NCI-H2107 treated with DMSO at 0.1 percent for 48 hours (cell line): ENCODE data around the gene CPSF3.
"Not testable (repeated sequence)": the region's sequence is repeated elsewhere in the genome, so short reads cannot be mapped to it uniquely, and the experiment has no call there.

ENCODE experiments used
- DNase-seq: peaks from one replicate; lab custom pipeline; 2025; ENCODE audit not compliant: unreplicated experiment; lab: John Stamatoyannopoulos, UW

Gene CPSF3

DNA sequence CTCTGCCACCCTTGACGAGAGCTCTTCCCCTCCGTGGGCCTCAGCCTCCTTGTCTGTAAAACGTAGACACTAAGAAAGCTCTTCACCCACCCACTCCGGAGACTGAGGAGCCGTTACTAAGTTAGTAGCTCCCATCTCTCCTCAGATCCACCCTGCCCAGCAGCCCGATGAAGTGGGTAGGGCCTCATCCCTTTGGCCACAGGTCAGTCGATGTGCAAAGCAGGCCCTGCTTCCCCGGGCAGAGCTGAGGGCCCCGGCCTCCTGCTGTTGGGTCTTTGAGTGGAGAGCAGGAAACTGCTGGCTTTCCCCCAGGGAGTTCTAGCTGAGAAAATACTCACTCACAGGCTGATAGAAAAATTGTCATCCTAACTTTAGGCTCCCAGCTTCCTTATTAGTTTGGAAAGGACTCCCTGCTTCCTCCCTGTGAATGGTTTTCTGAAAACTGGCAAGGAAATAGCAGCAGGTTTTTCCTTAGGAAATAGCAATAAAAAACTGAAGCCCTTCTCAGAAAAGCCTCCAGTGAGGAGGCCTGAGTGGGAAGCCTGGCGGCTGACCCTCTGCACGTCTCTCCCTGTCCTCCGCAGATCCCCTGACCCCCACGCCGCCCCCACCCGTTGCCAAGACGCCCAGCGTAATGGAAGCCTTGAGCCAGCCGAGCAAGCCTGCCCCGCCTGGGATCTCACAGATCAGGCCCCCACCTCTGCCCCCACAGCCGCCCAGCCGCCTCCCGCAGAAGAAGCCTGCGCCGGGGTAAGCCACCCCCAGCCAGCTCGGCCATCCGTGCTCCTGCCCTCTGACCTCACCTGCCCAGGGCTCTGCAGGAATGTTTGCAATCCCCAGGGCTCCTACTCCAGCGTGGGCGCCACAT lies 30.3 kb upstream of the CPSF3 start:
- no peak for DNase-seq

DNA sequence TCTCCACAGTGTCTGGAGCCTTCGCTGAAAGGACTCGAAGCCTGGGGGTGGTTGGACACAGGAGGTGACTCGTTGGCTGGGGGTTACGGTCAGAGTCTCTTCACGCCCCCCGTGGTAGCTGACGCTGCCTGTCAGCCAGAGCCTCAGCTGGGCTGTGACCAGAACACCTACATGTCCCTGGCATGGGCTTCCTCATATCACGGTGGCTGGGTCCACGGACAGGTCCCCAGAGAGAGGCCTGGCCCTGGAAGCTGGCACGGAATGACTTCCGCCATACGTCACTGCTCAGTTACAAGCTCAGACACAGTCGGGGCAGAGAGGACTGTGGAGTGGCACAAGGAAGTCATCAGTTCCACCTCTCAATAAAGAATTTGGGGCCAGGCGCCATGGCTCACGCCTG lies 28.6 kb upstream of the CPSF3 start:
- DNase-seq: no peak

- no peak for DNase-seq
Measured at GRCh38 chr2:9397201-9397600, 26.3 kb upstream of the CPSF3 start.

GRCh38 chr2:9398251-9398650 lies 25.2 kb upstream of the CPSF3 start:
- DNase-seq: not testable (repeated sequence)

DNA sequence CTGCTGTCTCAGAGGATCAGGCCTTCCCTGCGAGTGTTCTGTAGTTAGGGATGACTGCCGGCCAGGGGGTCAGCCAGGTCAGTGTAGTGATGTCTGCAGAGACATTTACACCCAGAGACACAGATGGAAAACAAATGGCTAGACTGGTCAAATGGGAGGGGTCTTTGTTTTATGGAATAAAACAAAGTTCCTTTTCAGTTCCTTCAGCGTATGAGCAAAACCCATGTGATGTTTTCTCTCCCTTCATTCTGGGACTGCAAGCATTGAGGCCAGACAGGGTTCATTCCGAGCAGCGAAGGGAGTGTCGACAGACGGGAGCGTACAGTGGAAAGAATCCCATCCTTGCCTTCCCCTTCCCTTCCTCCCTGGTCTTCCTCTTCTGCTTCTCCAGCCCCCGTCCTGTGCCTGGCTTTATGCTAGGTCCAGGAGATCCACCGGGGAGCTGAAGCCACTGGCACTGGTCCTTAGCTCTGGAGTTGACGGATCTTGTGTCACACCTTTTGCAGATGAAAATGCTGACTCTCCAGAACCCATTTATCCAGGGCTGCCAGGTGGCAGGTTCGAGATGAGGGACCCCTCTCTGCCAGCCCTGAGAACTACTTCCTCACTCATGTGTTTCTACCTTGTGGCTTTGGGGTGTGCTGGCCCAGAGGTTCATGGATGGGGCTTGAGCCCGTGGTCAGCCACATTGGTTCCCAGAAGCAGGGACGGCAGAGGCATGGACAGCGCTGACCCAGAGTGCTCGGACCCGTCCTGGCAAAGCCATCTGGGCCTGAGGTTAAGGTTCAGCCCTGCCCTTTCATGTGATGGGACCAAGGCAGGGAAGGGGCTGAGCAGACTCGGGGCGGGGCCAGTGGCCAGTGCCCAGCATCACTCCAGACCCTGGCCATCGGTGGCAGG lies 24.3 kb upstream of the CPSF3 start:
- no peak for DNase-seq

GRCh38 chr2:9400268-9401058 lies 23.0 kb upstream of the CPSF3 start:
- no peak for DNase-seq

GRCh38 chr2:9401059-9401547 lies 22.4 kb upstream of the CPSF3 start:
- DNase-seq: no peak

DNA sequence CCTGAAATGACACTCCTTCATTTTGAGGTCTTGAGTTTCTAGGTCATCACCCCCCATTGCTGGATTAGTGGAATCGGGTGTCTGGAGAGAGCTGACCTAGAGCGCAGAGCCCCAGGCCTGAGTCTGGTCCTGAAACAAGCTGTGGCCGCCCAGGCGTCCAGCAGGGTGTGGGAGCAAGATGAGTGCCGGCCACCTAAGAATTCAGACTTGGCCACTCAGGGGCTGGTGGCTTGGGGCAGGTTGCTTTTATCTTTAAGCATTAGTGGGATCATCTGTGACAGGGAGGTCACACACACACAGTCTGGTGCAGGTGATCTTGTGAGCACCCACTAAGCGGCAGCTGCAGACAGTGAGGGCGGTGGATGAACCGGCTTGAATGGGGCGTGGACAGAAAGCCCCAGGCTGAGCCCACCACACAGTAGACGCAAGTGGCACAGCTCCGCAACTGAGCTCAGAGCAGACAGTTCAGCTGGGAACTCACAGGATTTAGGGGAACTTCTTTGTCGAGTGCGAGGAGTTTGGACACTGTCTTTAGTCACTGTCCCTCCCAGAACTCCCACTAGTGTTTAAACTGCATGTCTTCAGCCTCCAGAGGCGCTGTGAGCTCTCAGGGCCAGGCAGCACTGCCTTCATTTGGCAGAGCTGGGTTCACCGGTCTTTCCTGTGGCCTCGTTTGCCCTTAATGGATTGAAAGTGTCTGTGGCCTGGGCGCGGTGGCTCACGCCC lies 21.6 kb upstream of the CPSF3 start:
- no peak for DNase-seq

GRCh38 chr2:9403924-9404323 lies 19.5 kb upstream of the CPSF3 start:
- DNase-seq: no peak

DNA sequence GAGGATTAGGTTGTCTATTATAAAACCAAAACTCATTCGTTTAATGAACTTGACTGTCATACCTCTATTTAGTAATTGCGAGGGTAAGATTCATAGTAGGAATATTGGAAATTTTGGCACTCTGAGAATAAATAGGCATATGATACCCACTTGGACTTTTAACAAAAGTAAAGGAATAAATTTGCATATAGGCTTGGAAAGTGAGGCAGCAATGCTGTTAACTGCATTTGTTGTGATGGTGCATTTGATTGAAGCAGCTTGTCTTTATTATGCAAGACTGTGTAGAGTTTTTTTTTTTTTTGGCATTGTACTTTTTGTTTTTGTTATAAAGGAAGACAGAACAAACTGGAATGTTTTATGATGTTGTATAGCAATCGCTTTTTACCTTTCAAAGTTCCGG lies 19.0 kb upstream of the CPSF3 start:
- no peak for DNase-seq

GRCh38 chr2:9405636-9406035 lies 17.8 kb upstream of the CPSF3 start:
- no peak for DNase-seq

- no peak for DNase-seq
Measured at GRCh38 chr2:9406529-9407362, 16.7 kb upstream of the CPSF3 start.

DNA sequence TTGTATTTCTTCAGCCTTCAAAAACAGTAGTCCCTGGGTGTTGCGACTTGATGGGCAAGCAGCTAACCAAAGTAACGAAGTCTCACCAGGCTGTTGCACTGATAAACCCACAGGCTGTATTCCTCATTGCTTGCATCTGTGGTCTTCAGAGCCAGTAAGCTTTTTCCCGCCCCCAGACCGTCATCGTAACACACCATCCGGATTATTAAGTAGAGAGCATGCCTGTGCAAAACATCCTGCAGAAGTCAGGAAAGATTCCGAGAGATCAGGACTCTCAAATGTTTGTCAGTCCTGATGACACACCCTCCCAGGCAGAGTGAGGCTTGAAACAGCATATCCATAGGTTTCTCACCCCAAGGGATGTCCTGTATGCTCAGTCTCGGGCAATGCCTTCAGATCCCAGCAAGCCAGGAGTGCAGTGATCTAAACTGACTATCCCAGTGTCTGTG lies 16.1 kb upstream of the CPSF3 start:
- no peak for DNase-seq

DNA sequence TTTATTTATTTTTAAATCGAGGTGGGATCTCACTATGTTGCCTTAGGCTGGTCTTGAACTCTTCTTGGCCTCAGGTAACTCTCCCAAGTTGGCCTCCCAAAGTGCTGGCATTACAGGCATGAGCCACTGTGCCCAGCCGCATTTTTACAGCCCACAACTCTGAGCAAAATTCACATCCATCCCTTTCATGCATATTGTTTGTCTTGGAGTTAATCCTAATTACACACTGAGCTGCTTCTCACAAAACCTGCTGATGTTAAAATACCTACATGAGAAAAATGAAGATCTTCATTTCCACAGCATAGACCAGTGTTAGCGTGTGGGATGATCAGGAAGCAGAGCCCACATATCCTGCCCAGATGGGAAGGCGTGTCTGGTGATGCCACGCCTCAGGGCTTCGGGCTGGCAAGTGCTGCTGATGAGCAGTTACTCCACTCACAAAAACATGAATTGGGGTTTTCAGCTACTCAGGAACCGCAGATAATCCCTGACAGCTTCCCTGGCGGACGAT lies 14.8 kb upstream of the CPSF3 start:
- DNase-seq: no peak

GRCh38 chr2:9410108-9410507 lies 13.3 kb upstream of the CPSF3 start:
- DNase-seq: no peak

DNA sequence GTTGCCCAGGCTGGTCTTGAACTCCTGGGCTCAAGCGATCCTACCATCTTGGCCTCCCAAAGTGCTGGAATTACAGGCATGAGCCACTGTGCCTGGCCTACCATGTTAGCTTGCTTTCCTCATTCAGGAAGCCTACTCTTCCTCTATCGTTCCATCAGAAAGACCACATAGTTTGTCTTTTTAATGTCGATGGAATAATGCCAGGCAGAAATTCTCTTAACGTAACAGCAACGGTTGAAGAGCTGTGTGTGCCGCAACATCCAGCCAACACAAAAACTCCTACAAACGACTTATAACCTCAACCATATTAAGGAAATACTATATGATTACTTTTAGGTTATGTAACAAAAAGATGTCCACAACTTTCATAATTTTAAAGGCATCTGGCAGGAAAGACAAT lies 10.7 kb upstream of the CPSF3 start:
- no peak for DNase-seq

GRCh38 chr2:9415516-9416169 lies 7.8 kb upstream of the CPSF3 start:
- no peak for DNase-seq

- no peak for DNase-seq
Measured at GRCh38 chr2:9416267-9416961, 7.0 kb upstream of the CPSF3 start.
